Measurements from ENCODE around the gene MLH1. TPM values are rescaled to one million over a fixed set of nuclear protein-coding genes. Genes with fewer than 3 reads are reported as not detected.

Gene MLH1
- polyA plus RNA-seq, 1 of the 3 experiments (the other 2 are of a cell fraction): 24.0 TPM

- Histone ChIP-seq H4K20me1 (ENCODE audit: insufficient read depth) (no peaks in the 10 kb centered on the region), H3K4me1 (ENCODE audit: control insufficient read depth in 1 of 2, insufficient read depth in 2 of 2, low read depth in 1 of 2, low read length in 1 of 2) (peaks cover 8 to 25% of the 10 kb centered on the region in 2 experiments), H2AFZ (ENCODE audit: low read depth) (no peak overlapping the region), H3K36me3 (replicated peaks in 1 of 2; ENCODE audit: control insufficient read depth in 1 of 2, insufficient read depth in 2 of 2, low read length in 1 of 2) (peaks cover 70 to 73% of the 10 kb centered on the region in 2 experiments), H3K4me2 (no peak overlapping the region), H3K4me3 (ENCODE audit: low read depth in 2 of 2, low read length in 1 of 2) (no peak overlapping the region), H3F3A (replicated peaks; ENCODE audit: insufficient read depth) (peaks cover 33% of the 10 kb centered on the region), H3K9me3 (no peaks in the 10 kb centered on the region), H3K9ac (no peak overlapping the region), H3K9me2 (no peaks in the 10 kb centered on the region), H3K27ac (ENCODE audit: low read depth in 2 of 2, low read length in 1 of 2) (peak overlapping the region; percentile 8 to 91; a peak in 2 of 4 replicates), H3K79me2 (ENCODE audit: insufficient read depth) (no peaks in the 10 kb centered on the region), H3K27me3 (ENCODE audit: insufficient read depth) (no peaks in the 10 kb centered on the region)
- ChIA-PET POLR2A (no interaction called here), CTCF (no interaction called here)
- TF ChIP-seq RAD21 (IDR thresholded peaks at IDR 0.05; ENCODE audit: low read length): no peak
- TF ChIP-seq USF1 (IDR thresholded peaks at IDR 0.05; ENCODE audit: borderline replicate concordance, low read depth): no peak
- no peak for TF ChIP-seq RXRA (IDR thresholded peaks at IDR 0.05; ENCODE audit: borderline replicate concordance, low read depth)
- TF ChIP-seq CTCF (IDR thresholded peaks at IDR 0.05): no peak
- no peak for TF ChIP-seq ELF1 (IDR thresholded peaks at IDR 0.05)
- no peak for TF ChIP-seq TCF12 (IDR thresholded peaks at IDR 0.05)
- no peak for TF ChIP-seq YY1 (IDR thresholded peaks at IDR 0.05; ENCODE audit: low read depth)
- no peak for TF ChIP-seq SIN3A (IDR thresholded peaks at IDR 0.05; ENCODE audit: borderline replicate concordance, low read depth, low read length)
- no peak for TF ChIP-seq EZH2phosphoT487 (IDR thresholded peaks at IDR 0.05; ENCODE audit: borderline replicate concordance, low read depth)
- TF ChIP-seq FOXM1 (IDR thresholded peaks at IDR 0.05; ENCODE audit: low read depth): no peak
- no peak for TF ChIP-seq NFIC (IDR thresholded peaks at IDR 0.05; ENCODE audit: borderline replicate concordance)
- no peak for TF ChIP-seq MEF2A (IDR thresholded peaks at IDR 0.05; ENCODE audit: borderline replicate concordance, low read depth)
- DNase-seq: no peak
Measured at GRCh38 chr3:37052860-37053259, 59.5 kb downstream of the MLH1 start.

GRCh38 chr3:37053337-37053736 lies 60.0 kb downstream of the MLH1 start:
- no peaks in the 10 kb centered on the region for H3K79me2 ChIP-seq (ENCODE audit: insufficient read depth)
- DNase-seq: no peak
- H3K9me3 ChIP-seq: no peaks in the 10 kb centered on the region
- H3F3A ChIP-seq (replicated peaks; ENCODE audit: insufficient read depth): peaks cover 33% of the 10 kb centered on the region
- ChIA-PET POLR2A (no interaction called here), CTCF (no interaction called here)
- H3K9me2 ChIP-seq: no peaks in the 10 kb centered on the region
- no peak overlapping the region for H2AFZ ChIP-seq (ENCODE audit: low read depth)
- H3K4me3 ChIP-seq (ENCODE audit: low read depth in 2 of 2, low read length in 1 of 2): no peak overlapping the region
- no peaks in the 10 kb centered on the region for H4K20me1 ChIP-seq (ENCODE audit: insufficient read depth)
- no peak overlapping the region for H3K9ac ChIP-seq
- peaks cover 8 to 25% of the 10 kb centered on the region in 2 experiments for H3K4me1 ChIP-seq (ENCODE audit: control insufficient read depth in 1 of 2, insufficient read depth in 2 of 2, low read depth in 1 of 2, low read length in 1 of 2)
- H3K36me3 ChIP-seq (replicated peaks in 1 of 2; ENCODE audit: control insufficient read depth in 1 of 2, insufficient read depth in 2 of 2, low read length in 1 of 2): peaks cover 70 to 73% of the 10 kb centered on the region in 2 experiments
- H3K27ac ChIP-seq (ENCODE audit: low read depth in 2 of 2, low read length in 1 of 2): peak overlapping the region in 1 of 2 experiments; percentile 91; a peak in 3 of 4 replicates
- no peak overlapping the region for H3K4me2 ChIP-seq
- H3K27me3 ChIP-seq (ENCODE audit: insufficient read depth): no peaks in the 10 kb centered on the region
- 80% methylated on average over 6 of the region's 6 CpGs for WGBS (ENCODE audit: low lambda C conversion rate)
- no peak for TF ChIP-seq USF1 (IDR thresholded peaks at IDR 0.05; ENCODE audit: borderline replicate concordance, low read depth)
- no peak for TF ChIP-seq MXI1 (IDR thresholded peaks at IDR 0.05; ENCODE audit: low read depth, low read length)
- TF ChIP-seq CTCF (IDR thresholded peaks at IDR 0.05): no peak
- TF ChIP-seq RAD21 (IDR thresholded peaks at IDR 0.05; ENCODE audit: low read length): no peak
- no peak for TF ChIP-seq RCOR1 (IDR thresholded peaks at IDR 0.05; ENCODE audit: low read length)
- TF ChIP-seq FOXJ3 (CRISPR knock-in tag; IDR thresholded peaks at IDR 0.05): no peak
- no peak for TF ChIP-seq USF2 (IDR thresholded peaks at IDR 0.05; ENCODE audit: borderline replicate concordance, low read depth, low read length)
- TF ChIP-seq GABPA (IDR thresholded peaks at IDR 0.05; ENCODE audit: low read depth): no peak
- TF ChIP-seq RXRA (IDR thresholded peaks at IDR 0.05; ENCODE audit: borderline replicate concordance, low read depth): no peak
- TF ChIP-seq TCF12 (IDR thresholded peaks at IDR 0.05): no peak
- no peak for TF ChIP-seq CHD2 (IDR thresholded peaks at IDR 0.05; ENCODE audit: low read length, partially characterized antibody)
- no peak for TF ChIP-seq MAX (IDR thresholded peaks at IDR 0.05; ENCODE audit: low read depth)
- no peak for TF ChIP-seq PBX3 (IDR thresholded peaks at IDR 0.05)
